ENCODE data around the gene TRIM58. TPM values are rescaled to one million over a fixed set of nuclear protein-coding genes. Genes with fewer than 3 reads are reported as not detected.

The TRIM58 gene
- total RNA-seq, 2 experiments from 2014 or later = 0.16 to 0.20 TPM

- H3K9me3 Mint-ChIP-seq = no peaks in the 10 kb centered on the region
- H3K27me3 Mint-ChIP-seq = no peaks in the 10 kb centered on the region
- ChIA-PET CTCF (no interaction called here), POLR2A (no interaction called here)
- ATAC-seq (ENCODE audit: poor library complexity) (no peak), DNase-seq (no peak)
- peaks cover 18% of the 10 kb centered on the region for H3K4me1 Mint-ChIP-seq (ENCODE audit: low read depth)
- intact Hi-C loops (cut with DNase I, micrococcal nuclease) = no loop called here
- Histone ChIP-seq H3K27me3 (ENCODE audit: control insufficient read depth in 1 of 2, insufficient read depth in 2 of 2, low read length in 2 of 2) (no peaks in the 10 kb centered on the region), H3K9me3 (ENCODE audit: control insufficient read depth in 1 of 2, insufficient read depth in 1 of 2, low read length in 2 of 2) (peaks cover 0 to 6% of the 10 kb centered on the region in 2 experiments), H3K27ac (ENCODE audit: low read depth in 1 of 2, low read length in 2 of 2) (no peak overlapping the region), H3K4me3 (ENCODE audit: low read length) (no peak overlapping the region), H3K36me3 (ENCODE audit: insufficient read depth, low read length) (no peaks in the 10 kb centered on the region), H3K4me1 (ENCODE audit: insufficient read depth, low read length) (no peaks in the 10 kb centered on the region)
- no peak for TF ChIP-seq CTCF (IDR thresholded peaks at IDR 0.05)
- no peak overlapping the region for H3K4me3 Mint-ChIP-seq
- peaks cover 7% of the 10 kb centered on the region for H3K36me3 Mint-ChIP-seq (ENCODE audit: low read depth)
- H3K27ac Mint-ChIP-seq = no peak overlapping the region
These were observed 47.1 kb downstream of the TRIM58 start for GRCh38 chr1:247904122-247904521.

GRCh38 chr1:247905181-247905580 lies 48.2 kb downstream of the TRIM58 start:
- H3K4me3 ChIP-seq (ENCODE audit: low read length) = no peak overlapping the region
- Mint-ChIP-seq H3K4me1 (ENCODE audit: low read depth) (peaks cover 18% of the 10 kb centered on the region), H3K36me3 (ENCODE audit: low read depth) (peaks cover 7% of the 10 kb centered on the region), H3K9me3 (no peaks in the 10 kb centered on the region), H3K27ac (no peak overlapping the region), H3K27me3 (no peaks in the 10 kb centered on the region), H3K4me3 (peak overlapping the region; percentile 66)
- H3K36me3 ChIP-seq (ENCODE audit: insufficient read depth, low read length) = no peaks in the 10 kb centered on the region
- H3K9me3 ChIP-seq (ENCODE audit: control insufficient read depth in 1 of 2, insufficient read depth in 1 of 2, low read length in 2 of 2) = peaks cover 0 to 6% of the 10 kb centered on the region in 2 experiments
- ChIA-PET POLR2A (no interaction called here), CTCF (no interaction called here)
- ATAC-seq (ENCODE audit: poor library complexity) (no peak), DNase-seq (no peak)
- no peaks in the 10 kb centered on the region for H3K27me3 ChIP-seq (ENCODE audit: control insufficient read depth in 1 of 2, insufficient read depth in 2 of 2, low read length in 2 of 2)
- no peak for TF ChIP-seq CTCF (IDR thresholded peaks at IDR 0.05)
- intact Hi-C loops (cut with DNase I, micrococcal nuclease) = no loop called here
- H3K27ac ChIP-seq (ENCODE audit: low read depth in 1 of 2, low read length in 2 of 2) = no peak overlapping the region
- no peaks in the 10 kb centered on the region for H3K4me1 ChIP-seq (ENCODE audit: insufficient read depth, low read length)

GRCh38 chr1:247905910-247906503 lies 49.0 kb downstream of the TRIM58 start:
- Mint-ChIP-seq H3K4me3 (peak overlapping the region; percentile 86), H3K27ac (peak overlapping the region; percentile 82), H3K36me3 (ENCODE audit: low read depth) (peaks cover 7% of the 10 kb centered on the region), H3K4me1 (ENCODE audit: low read depth) (peaks cover 18% of the 10 kb centered on the region), H3K27me3 (no peaks in the 10 kb centered on the region), H3K9me3 (no peaks in the 10 kb centered on the region)
- no peak for DNase-seq
- Histone ChIP-seq H3K27me3 (ENCODE audit: control insufficient read depth in 1 of 2, insufficient read depth in 2 of 2, low read length in 2 of 2) (no peaks in the 10 kb centered on the region), H3K4me3 (ENCODE audit: low read length) (peak overlapping the region; percentile 47), H3K27ac (ENCODE audit: low read depth in 1 of 2, low read length in 2 of 2) (no peak overlapping the region), H3K36me3 (ENCODE audit: insufficient read depth, low read length) (no peaks in the 10 kb centered on the region), H3K4me1 (ENCODE audit: insufficient read depth, low read length) (no peaks in the 10 kb centered on the region), H3K9me3 (ENCODE audit: control insufficient read depth in 1 of 2, insufficient read depth in 1 of 2, low read length in 2 of 2) (peaks cover 0 to 6% of the 10 kb centered on the region in 2 experiments)
- CTCF ChIA-PET = no interaction called here
- no peak for TF ChIP-seq CTCF (IDR thresholded peaks at IDR 0.05)
- peak; percentile 32 for ATAC-seq (ENCODE audit: poor library complexity)
- intact Hi-C loops (cut with DNase I, micrococcal nuclease) = no loop called here
- POLR2A ChIA-PET = no interaction called here
